Measurements from ENCODE around the gene PRKN. TPM values are rescaled to one million over a fixed set of nuclear protein-coding genes. Genes with fewer than 3 reads are reported as not detected.
A peak's percentile ranks its signal among the peaks of the same experiment; 100 is the strongest.

Gene PRKN
- total RNA-seq, 1 donor from 2014 or later, result 9.3 TPM

- no peak for DNase-seq (ENCODE audit: low spot score)
Observed at GRCh38 chr6:161963181-161963580, 764.4 kb downstream of the PRKN start.

- no peak for DNase-seq (ENCODE audit: low spot score)
Observed at GRCh38 chr6:161961796-161962195, 765.8 kb downstream of the PRKN start.

- DNase-seq (ENCODE audit: low spot score), result no peak
Observed at GRCh38 chr6:161961046-161961445, 766.5 kb downstream of the PRKN start.

- no peak for DNase-seq (ENCODE audit: low spot score)
Observed at GRCh38 chr6:161959072-161959471, 768.5 kb downstream of the PRKN start.

GRCh38 chr6:161956082-161956481 lies 771.5 kb downstream of the PRKN start:
- no peak for DNase-seq (ENCODE audit: low spot score)

GRCh38 chr6:161954699-161955276 lies 772.8 kb downstream of the PRKN start:
- DNase-seq (ENCODE audit: low spot score), result no peak

- no peak for DNase-seq (ENCODE audit: low spot score)
Observed at GRCh38 chr6:161954077-161954476, 773.5 kb downstream of the PRKN start.

- DNase-seq (ENCODE audit: low spot score), result no peak
Observed at GRCh38 chr6:161951126-161951525, 776.4 kb downstream of the PRKN start.

- DNase-seq (ENCODE audit: low spot score), result no peak
Observed at GRCh38 chr6:161949531-161949930, 778.0 kb downstream of the PRKN start.

GRCh38 chr6:161948462-161948861 lies 779.1 kb downstream of the PRKN start:
- no peak for DNase-seq (ENCODE audit: low spot score)

GRCh38 chr6:161947371-161947770 lies 780.2 kb downstream of the PRKN start:
- DNase-seq (ENCODE audit: low spot score), result no peak

- no peak for DNase-seq (ENCODE audit: low spot score)
Observed at GRCh38 chr6:161946461-161946860, 781.1 kb downstream of the PRKN start.

- no peak for DNase-seq (ENCODE audit: low spot score)
Observed at GRCh38 chr6:161943561-161943960, 784.0 kb downstream of the PRKN start.

GRCh38 chr6:161941565-161941964 lies 786.0 kb downstream of the PRKN start:
- DNase-seq (ENCODE audit: low spot score), result no peak

GRCh38 chr6:161940519-161940918 lies 787.0 kb downstream of the PRKN start:
- DNase-seq (ENCODE audit: low spot score), result no peak

GRCh38 chr6:161926324-161926723 lies 801.2 kb downstream of the PRKN start:
- DNase-seq (ENCODE audit: low spot score), result no peak

- no peak for DNase-seq (ENCODE audit: low spot score)
Observed at GRCh38 chr6:161924516-161925116, 803.0 kb downstream of the PRKN start.

GRCh38 chr6:161922631-161923119 lies 804.9 kb downstream of the PRKN start:
- DNase-seq (ENCODE audit: low spot score), result peak; percentile 74

GRCh38 chr6:161921602-161922395 lies 805.8 kb downstream of the PRKN start:
- DNase-seq (ENCODE audit: low spot score), result no peak

- DNase-seq (ENCODE audit: low spot score), result no peak
Observed at GRCh38 chr6:161919691-161920090, 807.9 kb downstream of the PRKN start.

- no peak for DNase-seq (ENCODE audit: low spot score)
Observed at GRCh38 chr6:161918628-161919205, 808.8 kb downstream of the PRKN start.

- DNase-seq (ENCODE audit: low spot score), result no peak
Observed at GRCh38 chr6:161918109-161918531, 809.4 kb downstream of the PRKN start.

- DNase-seq (ENCODE audit: low spot score), result no peak
Observed at GRCh38 chr6:161917645-161918044, 809.9 kb downstream of the PRKN start.

Data from mucosa of gallbladder (tissue), 1 donor.